GM21723 (cell line): ENCODE data around the gene MYLK.

Experiments
- ATAC-seq: cut with Tn5 transposase; IDR thresholded peaks from one replicate; pipeline ENCODE4 v1.9.1; 2021; ENCODE audit warnings: mild to moderate bottlenecking, moderate library complexity; ENCODE audit not compliant: unreplicated experiment

Gene MYLK

GRCh38 chr3:123821920-123822319 is 62.2 kb downstream of the MYLK start:
- ATAC-seq, result no peak

GRCh38 chr3:123819949-123820348 is 64.2 kb downstream of the MYLK start:
- no peak for ATAC-seq

GRCh38 chr3:123818921-123819429 is 65.2 kb downstream of the MYLK start:
- no peak for ATAC-seq

- ATAC-seq, result no peak
These were observed 65.7 kb downstream of the MYLK start for GRCh38 chr3:123818324-123818920.

GRCh38 chr3:123817413-123817812 is 66.7 kb downstream of the MYLK start:
- ATAC-seq, result no peak

GRCh38 chr3:123816673-123817207 is 67.4 kb downstream of the MYLK start:
- no peak for ATAC-seq

- ATAC-seq, result no peak
These were observed 68.2 kb downstream of the MYLK start for GRCh38 chr3:123815981-123816380.

- ATAC-seq, result no peak
These were observed 70.3 kb downstream of the MYLK start for GRCh38 chr3:123813876-123814275.

GRCh38 chr3:123809597-123809996 is 74.5 kb downstream of the MYLK start:
- ATAC-seq, result no peak

GRCh38 chr3:123808812-123809211 is 75.3 kb downstream of the MYLK start:
- no peak for ATAC-seq

- ATAC-seq, result no peak
These were observed 76.3 kb downstream of the MYLK start for GRCh38 chr3:123807820-123808219.

- no peak for ATAC-seq
These were observed 78.6 kb downstream of the MYLK start for GRCh38 chr3:123805504-123805903.

GRCh38 chr3:123805101-123805500 is 79.0 kb downstream of the MYLK start:
- ATAC-seq, result no peak

GRCh38 chr3:123804676-123805075 is 79.5 kb downstream of the MYLK start:
- no peak for ATAC-seq

GRCh38 chr3:123803521-123803920 is 80.6 kb downstream of the MYLK start:
- ATAC-seq, result no peak

- ATAC-seq, result no peak
These were observed 82.0 kb downstream of the MYLK start for GRCh38 chr3:123802007-123802625.

- ATAC-seq, result no peak
These were observed 82.7 kb downstream of the MYLK start for GRCh38 chr3:123801474-123801873.

GRCh38 chr3:123800362-123800682 is 83.8 kb downstream of the MYLK start:
- no peak for ATAC-seq

GRCh38 chr3:123799544-123800361 is 84.4 kb downstream of the MYLK start:
- no peak for ATAC-seq

GRCh38 chr3:123798550-123798949 is 85.6 kb downstream of the MYLK start:
- no peak for ATAC-seq

- no peak for ATAC-seq
These were observed 88.5 kb downstream of the MYLK start for GRCh38 chr3:123795471-123796251.
